Measurements from ENCODE around the gene USP46.

USP46 gene

GRCh38 chr4:52657618-52658501, 1.2 kb downstream of the USP46 start:
- no peak for DNase-seq (ENCODE audit: low read depth in 1 of 2, low spot score in 1 of 2)

- DNase-seq (ENCODE audit: low read depth in 1 of 2, low spot score in 1 of 2), result no peak
Measured at GRCh38 chr4:52657292-52657617, 1.8 kb downstream of the USP46 start.

- no peak for DNase-seq (ENCODE audit: low read depth in 1 of 2, low spot score in 1 of 2)
Measured at GRCh38 chr4:52655506-52655905, 3.6 kb downstream of the USP46 start.

GRCh38 chr4:52651996-52652672, 7.0 kb downstream of the USP46 start:
- no peak for DNase-seq (ENCODE audit: low read depth in 1 of 2, low spot score in 1 of 2)

GRCh38 chr4:52648836-52649235, 10.3 kb downstream of the USP46 start:
- DNase-seq (ENCODE audit: low read depth in 1 of 2, low spot score in 1 of 2), result no peak

GRCh38 chr4:52646741-52647140, 12.4 kb downstream of the USP46 start:
- DNase-seq (ENCODE audit: low read depth in 1 of 2, low spot score in 1 of 2), result no peak

GRCh38 chr4:52646096-52646495, 13.0 kb downstream of the USP46 start:
- no peak for DNase-seq (ENCODE audit: low read depth in 1 of 2, low spot score in 1 of 2)

- no peak for DNase-seq (ENCODE audit: low read depth in 1 of 2, low spot score in 1 of 2)
Measured at GRCh38 chr4:52645300-52645699, 13.8 kb downstream of the USP46 start.

GRCh38 chr4:52643785-52644244, 15.3 kb downstream of the USP46 start:
- DNase-seq (ENCODE audit: low read depth in 1 of 2, low spot score in 1 of 2), result no peak

- no peak for DNase-seq (ENCODE audit: low read depth in 1 of 2, low spot score in 1 of 2)
Measured at GRCh38 chr4:52643190-52643589, 15.9 kb downstream of the USP46 start.

- DNase-seq (ENCODE audit: low read depth in 1 of 2, low spot score in 1 of 2), result no peak
Measured at GRCh38 chr4:52641854-52642563, 17.1 kb downstream of the USP46 start.

GRCh38 chr4:52640808-52641565, 18.1 kb downstream of the USP46 start:
- DNase-seq (ENCODE audit: low read depth in 1 of 2, low spot score in 1 of 2), result no peak

GRCh38 chr4:52638717-52639116, 20.4 kb downstream of the USP46 start:
- no peak for DNase-seq (ENCODE audit: low read depth in 1 of 2, low spot score in 1 of 2)

GRCh38 chr4:52637116-52637515, 22.0 kb downstream of the USP46 start:
- no peak for DNase-seq (ENCODE audit: low read depth in 1 of 2, low spot score in 1 of 2)

GRCh38 chr4:52635560-52635959, 23.5 kb downstream of the USP46 start:
- no peak for DNase-seq (ENCODE audit: low read depth in 1 of 2, low spot score in 1 of 2)

- DNase-seq (ENCODE audit: low read depth in 1 of 2, low spot score in 1 of 2), result no peak
Measured at GRCh38 chr4:52635130-52635529, 24.0 kb downstream of the USP46 start.

GRCh38 chr4:52633846-52634245, 25.3 kb downstream of the USP46 start:
- DNase-seq (ENCODE audit: low read depth in 1 of 2, low spot score in 1 of 2), result no peak

GRCh38 chr4:52628974-52629373, 30.1 kb downstream of the USP46 start:
- no peak for DNase-seq (ENCODE audit: low read depth in 1 of 2, low spot score in 1 of 2)

- DNase-seq (ENCODE audit: low read depth in 1 of 2, low spot score in 1 of 2), result no peak
Measured at GRCh38 chr4:52628543-52628942, 30.6 kb downstream of the USP46 start.

- no peak for DNase-seq (ENCODE audit: low read depth in 1 of 2, low spot score in 1 of 2)
Measured at GRCh38 chr4:52627876-52628275, 31.2 kb downstream of the USP46 start.

- DNase-seq (ENCODE audit: low read depth in 1 of 2, low spot score in 1 of 2), result no peak
Measured at GRCh38 chr4:52625216-52625615, 33.9 kb downstream of the USP46 start.

All from activated T-helper 1 cell treated with anti-CD3 and anti-CD28 coated beads, Interleukin-2, amount 50 U/mL, for 16 hours (primary cell).